OCI-LY1 (cell line): Measurements from ENCODE around the gene PRR15L.

Experiments used
- CTCF ChIP-seq: fragments of 200-600 bp; sonication (generic), shearing (Covaris generic); IDR thresholded peaks from 2 replicates; pipeline ENCODE4 v1.5.1; 2017; ENCODE audit warnings: mild to moderate bottlenecking, antibody characterized with exemption, low read length, moderate library complexity, mixed read lengths
- EZH2 ChIP-seq: fragments of 200-600 bp; sonication (generic), shearing (Covaris generic); IDR thresholded peaks from 2 replicates; pipeline ENCODE4 v1.8.0; 2017; ENCODE audit warnings: borderline replicate concordance, mixed run types, mild to moderate bottlenecking, antibody characterized with exemption, low read length, moderate library complexity, mixed read lengths

GRCh38 chr17:47918991-47919390, 38.7 kb downstream of the PRR15L start:
- TF ChIP-seq CTCF: no peak
- no peak for TF ChIP-seq EZH2
